Stimulated activated CD8-positive, alpha-beta memory T cell treated with anti-CD3 and anti-CD28 coated beads, Interleukin-15, amount 100 ng/mL, for 24 hours (primary cell): ENCODE measurements around the gene BMPR1B.

Source experiments
- DNase-seq: peaks from one replicate; pipeline ENCODE4 v3.0.0-alpha.2; 2020; ENCODE audit warnings: low read depth

BMPR1B gene

GRCh38 chr4:94912606-94913005 is 154.9 kb downstream of the BMPR1B start:
- DNase-seq: no peak

- no peak for DNase-seq
Observed at GRCh38 chr4:94913316-94913715, 155.6 kb downstream of the BMPR1B start.

GRCh38 chr4:94917146-94917545 is 159.4 kb downstream of the BMPR1B start:
- no peak for DNase-seq

- DNase-seq: no peak
Observed at GRCh38 chr4:94918543-94918942, 160.8 kb downstream of the BMPR1B start.

- no peak for DNase-seq
Observed at GRCh38 chr4:94920369-94920768, 162.6 kb downstream of the BMPR1B start.

- no peak for DNase-seq
Observed at GRCh38 chr4:94924566-94924965, 166.8 kb downstream of the BMPR1B start.

- no peak for DNase-seq
Observed at GRCh38 chr4:94925764-94926347, 168.1 kb downstream of the BMPR1B start.

- DNase-seq: no peak
Observed at GRCh38 chr4:94926936-94927335, 169.2 kb downstream of the BMPR1B start.

- no peak for DNase-seq
Observed at GRCh38 chr4:94927696-94928095, 169.9 kb downstream of the BMPR1B start.

GRCh38 chr4:94929696-94930095 is 171.9 kb downstream of the BMPR1B start:
- DNase-seq: no peak

GRCh38 chr4:94931626-94932025 is 173.9 kb downstream of the BMPR1B start:
- DNase-seq: no peak

GRCh38 chr4:94932366-94932765 is 174.6 kb downstream of the BMPR1B start:
- no peak for DNase-seq

GRCh38 chr4:94933799-94934198 is 176.0 kb downstream of the BMPR1B start:
- no peak for DNase-seq

GRCh38 chr4:94934201-94934600 is 176.4 kb downstream of the BMPR1B start:
- no peak for DNase-seq

- no peak for DNase-seq
Observed at GRCh38 chr4:94934864-94935263, 177.1 kb downstream of the BMPR1B start.

GRCh38 chr4:94936854-94937253 is 179.1 kb downstream of the BMPR1B start:
- no peak for DNase-seq

GRCh38 chr4:94939791-94940519 is 182.2 kb downstream of the BMPR1B start:
- DNase-seq: no peak

GRCh38 chr4:94940520-94940908 is 182.8 kb downstream of the BMPR1B start:
- no peak for DNase-seq

GRCh38 chr4:94941706-94942105 is 184.0 kb downstream of the BMPR1B start:
- DNase-seq: no peak

GRCh38 chr4:94944726-94945125 is 187.0 kb downstream of the BMPR1B start:
- no peak for DNase-seq

- no peak for DNase-seq
Observed at GRCh38 chr4:94947681-94948108, 189.9 kb downstream of the BMPR1B start.

GRCh38 chr4:94954251-94954650 is 196.5 kb downstream of the BMPR1B start:
- no peak for DNase-seq

GRCh38 chr4:94957030-94957429 is 199.3 kb downstream of the BMPR1B start:
- DNase-seq: no peak

GRCh38 chr4:94959307-94959706 is 201.6 kb downstream of the BMPR1B start:
- DNase-seq: no peak
